NCI-H2171 (cell line): Measurements from ENCODE around the gene SPDYE1.
"Not testable (repeated sequence)": the region's sequence is repeated elsewhere in the genome, so short reads cannot be mapped to it uniquely, and the experiment has no call there.

Experiments
- DNase-seq: peaks from one replicate; lab custom pipeline; 2025; lab: John Stamatoyannopoulos, UW

The SPDYE1 gene, protein sequence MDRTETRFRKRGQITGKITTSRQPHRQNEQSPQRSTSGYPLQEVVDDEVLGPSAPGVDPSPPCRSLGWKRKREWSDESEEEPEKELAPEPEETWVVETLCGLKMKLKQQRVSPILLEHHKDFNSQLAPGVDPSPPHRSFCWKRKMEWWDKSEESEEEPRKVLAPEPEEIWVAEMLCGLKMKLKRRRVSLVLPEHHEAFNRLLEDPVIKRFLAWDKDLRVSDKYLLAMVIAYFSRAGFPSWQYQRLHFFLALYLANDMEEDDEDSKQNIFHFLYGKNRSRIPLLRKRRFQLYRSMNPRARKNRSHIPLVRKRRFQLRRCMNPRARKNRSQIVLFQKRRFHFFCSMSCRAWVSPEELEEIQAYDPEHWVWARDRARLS

GRCh38 chr7:43997532-43997931, at the start of gene SPDYE1:
Gene SPDYE1 (plus strand): TSS chr7:43997897. CDS start chr7:43999950, 2,053 bp downstream.
- DNase-seq: not testable (repeated sequence)

DNA sequence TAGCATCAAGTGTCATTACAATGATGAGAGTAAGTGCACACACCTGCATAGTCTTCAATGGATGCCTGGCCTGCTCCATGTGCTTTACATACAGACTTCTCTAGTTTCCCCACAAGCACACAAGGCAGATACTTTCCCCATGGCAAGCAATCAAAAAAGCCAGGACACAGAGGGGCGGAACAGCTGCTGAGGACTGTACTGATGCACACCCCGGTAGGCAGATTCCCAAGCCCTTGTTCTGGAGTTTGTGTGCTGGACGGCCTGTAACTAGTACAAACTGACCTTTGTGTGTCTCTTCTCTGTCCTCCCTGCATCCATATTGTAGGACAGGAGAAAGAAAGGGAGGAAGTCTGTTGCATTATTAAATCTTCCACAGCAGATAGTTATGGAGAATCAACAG, 45.7 kb upstream of the SPDYE1 start:
- DNase-seq: no peak

DNA sequence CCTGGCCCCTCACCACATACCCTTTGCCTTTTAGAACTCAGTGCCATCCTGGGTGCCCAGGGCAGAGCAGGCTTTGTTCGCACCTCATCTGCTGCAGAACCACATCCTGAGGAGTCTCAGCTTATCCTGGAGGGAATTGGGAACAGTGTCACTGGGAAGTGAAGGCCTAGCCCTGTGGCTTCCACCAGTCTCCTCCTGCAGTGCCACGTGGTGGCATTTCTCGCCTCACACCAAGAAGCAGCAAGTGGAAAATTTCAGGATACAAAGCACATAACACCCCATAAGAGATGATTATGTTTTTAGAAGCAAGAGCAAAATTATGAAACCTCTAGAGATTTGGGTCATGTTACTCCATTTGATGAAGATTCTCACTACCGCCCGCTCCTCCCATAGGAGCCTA, 44.6 kb upstream of the SPDYE1 start:
- DNase-seq: no peak

GRCh38 chr7:43954524-43955228, 43.0 kb upstream of the SPDYE1 start:
- peak; percentile 51 for DNase-seq

DNA sequence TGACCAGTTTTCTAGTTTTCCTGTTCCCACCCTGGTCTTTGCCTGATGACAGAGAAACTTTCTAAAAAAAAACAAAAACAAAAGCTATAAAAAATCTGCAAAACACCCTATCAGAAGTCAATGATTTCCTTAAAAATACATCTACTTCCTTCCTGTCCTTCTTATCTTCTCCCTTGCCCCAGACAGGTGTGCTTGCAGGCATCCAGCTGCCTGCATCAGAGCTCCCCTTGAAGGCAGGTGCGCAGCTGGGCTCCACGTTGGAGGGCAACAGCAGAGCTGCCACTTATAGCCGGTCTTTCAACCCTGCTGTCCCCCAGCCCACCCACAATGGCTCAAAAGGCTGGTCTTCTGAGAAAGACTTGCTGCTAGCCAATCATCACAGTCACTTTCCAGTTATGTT, 41.7 kb upstream of the SPDYE1 start:
- no peak for DNase-seq

GRCh38 chr7:43960933-43961332, 36.8 kb upstream of the SPDYE1 start:
- no peak for DNase-seq

DNA sequence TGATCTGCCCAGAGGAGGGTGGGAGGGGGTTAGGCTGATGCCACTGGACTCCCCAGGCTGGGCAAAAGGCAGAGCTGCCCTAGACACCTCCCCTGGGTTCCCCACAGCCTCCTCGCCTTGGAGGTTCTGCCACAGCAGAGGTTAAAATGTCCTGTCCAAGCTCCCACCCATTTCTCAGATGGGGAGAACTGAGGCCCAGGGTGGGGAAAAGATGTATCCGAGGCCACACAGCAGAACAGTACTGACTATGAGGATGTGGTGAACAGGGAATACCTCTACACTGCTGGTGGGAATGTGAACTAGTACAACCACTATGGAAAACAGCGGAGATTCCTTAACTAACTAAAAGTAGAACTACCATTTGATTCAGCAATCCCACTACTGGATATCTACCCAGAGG, 31.3 kb upstream of the SPDYE1 start:
- DNase-seq: not testable (repeated sequence)

DNA sequence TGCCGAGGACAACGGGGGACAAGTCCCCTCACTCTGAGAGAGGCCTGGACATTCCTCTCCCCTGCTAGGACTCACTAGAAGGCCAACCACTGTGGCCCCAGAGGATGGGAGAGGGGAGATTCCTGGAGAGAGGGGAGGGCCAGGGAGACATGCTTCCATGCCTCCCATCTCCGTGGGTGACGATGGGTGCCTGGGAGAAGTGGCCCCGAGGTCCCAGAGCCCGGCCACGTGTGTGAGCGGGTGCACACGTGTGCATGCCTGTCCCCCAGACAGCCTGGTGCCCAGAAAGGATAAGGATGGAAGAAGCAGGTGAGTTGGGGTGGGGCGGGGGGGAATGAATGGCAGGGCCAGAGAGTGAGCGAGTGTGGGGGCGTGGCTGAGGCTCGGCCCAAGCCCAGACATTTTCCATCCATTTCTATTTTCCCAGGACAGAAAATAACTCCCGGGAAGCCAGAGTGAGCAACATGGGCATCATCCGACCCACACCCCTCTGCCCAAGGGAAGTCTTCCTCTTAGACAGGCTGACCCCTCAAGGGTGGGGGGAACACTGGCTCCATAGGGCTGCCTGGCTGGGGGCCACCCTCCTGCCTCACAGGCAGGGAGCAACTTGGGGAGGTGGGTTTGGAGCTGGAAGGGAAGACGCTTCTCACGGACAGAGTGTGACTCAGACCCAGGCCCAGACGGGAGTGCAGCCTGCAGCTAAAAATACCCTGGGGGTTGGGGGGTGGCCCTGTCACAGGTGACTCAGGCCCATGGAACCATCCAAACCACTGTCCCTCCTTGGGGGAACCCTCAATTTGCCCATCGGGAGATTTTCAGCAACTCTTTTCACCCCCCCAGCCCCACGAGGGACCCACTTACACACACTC, 29.3 kb upstream of the SPDYE1 start:
- DNase-seq: not testable (repeated sequence)

- not testable (repeated sequence) for DNase-seq
Observed at GRCh38 chr7:43969586-43969985, 28.1 kb upstream of the SPDYE1 start.

DNA sequence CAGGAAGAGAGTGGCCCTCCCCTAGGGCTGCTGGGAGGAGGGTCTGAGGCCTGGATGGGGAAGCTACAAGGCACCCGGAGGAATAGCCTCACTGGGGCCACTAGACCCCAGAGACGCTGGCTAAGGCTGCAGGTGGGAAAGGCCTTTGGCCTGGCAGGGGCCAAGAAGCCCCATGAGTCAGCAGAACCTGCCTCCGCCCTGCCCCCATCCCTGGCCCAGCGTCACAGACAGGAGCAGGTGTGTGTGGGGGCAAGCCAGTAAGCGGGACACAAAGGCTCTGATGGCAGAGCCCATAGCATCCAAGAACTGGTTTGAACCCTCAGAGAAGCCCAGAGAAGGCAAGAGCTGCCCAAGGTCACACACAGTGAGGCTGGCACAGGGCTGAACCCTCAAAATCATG, 27.0 kb upstream of the SPDYE1 start:
- not testable (repeated sequence) for DNase-seq

DNA sequence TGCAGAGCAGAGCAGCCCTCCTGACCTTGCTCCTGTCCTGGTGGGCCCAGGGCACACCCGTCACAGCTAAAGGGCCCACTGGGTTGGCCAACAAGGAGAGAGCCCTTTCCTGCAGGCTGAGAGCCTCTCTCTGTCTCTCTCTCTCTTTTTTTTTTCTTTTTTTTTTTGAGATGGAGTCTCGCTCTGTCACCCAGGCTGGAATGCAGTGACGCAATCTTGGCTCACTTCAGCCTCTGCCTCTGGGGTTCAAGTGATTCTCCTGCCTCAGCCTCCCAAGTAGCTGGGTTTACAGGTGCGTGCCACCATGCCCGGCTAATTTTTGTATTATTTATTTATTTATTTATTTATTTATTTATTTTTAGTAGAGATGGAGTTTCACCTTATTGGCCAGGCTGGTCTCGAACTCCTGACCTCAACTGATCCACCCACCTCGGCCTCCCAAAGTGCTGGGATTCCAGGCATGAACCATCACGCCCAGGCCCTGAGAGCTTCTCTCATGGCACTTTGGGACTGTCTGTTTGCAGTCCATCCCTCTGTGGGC, 23.6 kb upstream of the SPDYE1 start:
- DNase-seq: not testable (repeated sequence)

DNA sequence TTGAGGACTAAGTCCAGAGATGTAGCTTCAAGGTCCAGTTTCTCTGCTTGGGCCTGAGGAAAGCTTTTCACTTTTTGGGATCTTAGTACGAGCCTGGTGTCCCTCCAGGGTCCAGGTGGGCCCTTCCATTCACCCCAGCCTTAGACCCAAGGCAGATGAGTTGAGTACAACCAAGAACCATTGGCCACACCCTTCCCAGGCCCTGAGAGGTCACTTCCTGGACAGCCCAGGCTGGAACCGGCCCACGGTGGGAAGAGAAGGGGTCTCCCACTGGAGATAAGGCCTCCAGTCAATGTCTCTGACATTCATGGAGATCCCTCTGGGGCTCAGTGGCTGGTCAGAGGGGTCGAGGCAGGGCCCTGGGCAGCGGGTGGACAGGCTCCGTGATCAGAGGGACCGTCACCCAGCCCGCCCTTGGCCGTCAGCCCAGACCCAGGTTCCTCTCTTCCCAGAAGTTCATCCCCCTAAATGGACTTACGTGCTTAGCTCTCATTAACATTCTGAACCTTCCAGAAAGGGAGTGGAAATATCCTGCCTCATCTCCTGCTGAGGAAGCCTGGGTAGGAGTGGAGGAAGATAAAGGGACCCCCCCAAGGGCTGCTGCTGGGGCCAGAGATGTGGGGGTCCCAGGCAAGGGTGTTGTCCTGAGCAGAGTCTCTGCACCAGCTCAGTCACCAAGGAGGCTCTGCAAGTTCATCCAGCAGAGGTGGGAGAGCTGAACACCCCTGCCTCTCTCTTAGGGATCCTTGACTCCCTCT, 22.8 kb upstream of the SPDYE1 start:
- DNase-seq: not testable (repeated sequence)

DNA sequence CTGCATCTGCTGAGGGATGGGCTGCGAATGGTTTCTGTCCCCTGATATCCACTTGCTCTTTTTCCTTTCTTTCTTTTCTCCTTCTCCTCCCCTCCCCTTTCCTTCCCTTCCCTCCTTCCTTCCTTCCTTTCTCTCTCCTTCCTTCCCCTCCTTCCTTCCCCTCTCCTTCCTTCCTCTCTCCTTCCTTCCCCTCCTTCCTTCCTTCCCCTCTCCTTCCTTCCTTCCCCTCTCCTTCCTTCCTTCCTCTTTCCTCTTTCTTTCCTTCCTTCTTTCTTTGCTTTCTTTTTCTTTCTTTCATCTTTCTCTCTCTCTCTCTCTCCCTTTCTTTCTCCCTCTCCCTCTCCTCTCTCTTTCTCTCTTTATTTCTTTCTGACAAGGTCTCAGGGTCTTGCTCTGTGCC, 20.2 kb upstream of the SPDYE1 start:
- no peak for DNase-seq

- not testable (repeated sequence) for DNase-seq
Observed at GRCh38 chr7:43978102-43978501, 19.6 kb upstream of the SPDYE1 start.

DNA sequence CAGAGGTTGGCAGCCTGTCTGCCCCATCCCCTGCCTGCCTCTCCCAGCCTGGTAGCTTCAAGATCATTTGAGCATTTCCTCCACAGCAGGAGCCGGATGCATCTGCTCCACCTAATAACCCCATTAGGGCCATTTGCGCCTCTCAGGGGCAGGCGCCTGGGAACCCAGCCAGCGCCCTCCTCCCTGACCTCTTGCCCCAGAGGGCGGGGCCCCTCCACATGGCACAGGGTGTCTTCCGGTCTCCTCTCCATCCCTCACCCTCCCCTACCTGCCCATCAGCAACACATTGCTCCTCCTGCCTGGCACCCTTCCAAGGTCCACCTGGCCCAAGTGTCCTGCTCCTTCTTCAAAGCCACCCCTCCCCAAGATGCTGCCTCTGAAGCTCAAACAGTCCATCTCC, 14.8 kb upstream of the SPDYE1 start:
- not testable (repeated sequence) for DNase-seq

DNA sequence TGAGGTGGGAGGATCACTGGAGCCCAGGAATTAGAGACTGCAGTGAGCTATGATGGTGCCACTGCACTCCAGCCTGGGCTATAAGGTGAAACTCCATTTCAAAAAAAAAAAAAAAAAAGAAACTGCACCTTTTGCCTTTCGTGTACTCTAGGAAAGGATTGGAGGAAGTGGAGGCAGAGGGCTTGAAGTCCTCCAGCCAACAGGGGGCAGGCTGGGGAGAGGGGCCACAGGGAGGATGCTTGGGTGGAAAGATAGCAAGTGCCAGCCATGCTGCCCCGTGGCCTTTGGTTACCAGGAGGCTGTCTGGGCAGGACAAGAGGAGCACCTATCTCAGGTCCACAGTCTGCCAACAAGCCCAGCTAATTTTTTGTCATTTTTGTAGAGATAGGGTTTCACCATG, 14.0 kb upstream of the SPDYE1 start:
- not testable (repeated sequence) for DNase-seq

- not testable (repeated sequence) for DNase-seq
Observed at GRCh38 chr7:43985904-43986864, 11.5 kb upstream of the SPDYE1 start.

DNA sequence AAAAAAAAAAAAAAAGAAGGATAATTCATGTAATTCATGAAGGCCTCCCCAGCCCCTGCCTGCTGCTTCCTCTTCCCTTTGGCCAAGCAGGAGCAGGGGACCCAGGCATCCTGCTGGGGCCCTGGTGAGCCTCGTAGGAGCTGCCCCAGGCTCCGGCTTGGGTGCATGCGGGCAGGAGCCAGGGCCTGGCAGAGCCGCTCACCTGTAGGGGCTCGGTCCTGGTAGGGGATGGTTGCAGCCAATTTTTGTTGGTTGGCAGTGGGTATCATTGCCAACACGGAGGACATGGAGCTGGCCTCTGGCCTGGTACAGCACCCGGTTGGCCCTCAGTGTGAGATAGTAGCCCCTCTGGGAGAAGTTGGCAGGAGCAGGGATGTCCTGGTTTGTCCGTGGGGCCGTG, 10.2 kb upstream of the SPDYE1 start:
- not testable (repeated sequence) for DNase-seq

GRCh38 chr7:43990011-43990585, 7.6 kb upstream of the SPDYE1 start:
- DNase-seq: not testable (repeated sequence)

DNA sequence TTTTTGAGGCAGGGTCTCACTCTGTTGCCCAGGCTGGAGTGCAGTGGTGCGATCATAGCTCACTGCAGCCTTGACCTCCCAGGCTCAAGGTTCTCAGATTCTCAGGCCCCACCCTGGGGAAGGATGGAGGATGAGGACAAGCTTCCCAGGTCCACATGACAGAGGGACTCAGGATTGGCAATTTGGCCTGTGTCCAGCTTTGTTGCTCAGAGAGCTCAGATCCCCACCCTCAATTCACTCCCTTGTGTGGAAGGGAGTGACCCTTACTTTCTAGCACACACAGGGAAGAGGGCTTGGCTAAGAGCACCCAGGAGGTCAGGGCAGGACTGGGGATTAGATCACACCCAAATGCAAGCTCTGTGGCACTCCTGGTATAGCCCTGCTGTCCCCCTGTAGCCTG, 6.9 kb upstream of the SPDYE1 start:
- DNase-seq: not testable (repeated sequence)
